AG04449 (cell line): ENCODE measurements around the gene CLBA1.
A peak's percentile ranks its signal among the peaks of the same experiment; 100 is the strongest.

ENCODE experiments used
- CTCF ChIA-PET: fragments of 350-600 bp; formaldehyde crosslinking; extraction: SDS; loops from one replicate; lab custom pipeline; 2021; ENCODE audit warnings: antibody characterized with exemption; lab: Yijun Ruan, JAX
- POLR2A ChIA-PET: fragments of 400-600, 350-600 bp; formaldehyde crosslinking; extraction: SDS; loops from one replicate; lab custom pipeline; 2020; ENCODE audit warnings: antibody characterized with exemption, inconsistent platforms; lab: Yijun Ruan, JAX
- DNase-seq: peaks from one replicate; pipeline ENCODE4 v3.0.0-alpha.2; 2010; ENCODE audit warnings: low read depth, low spot score
- H3K4me3 ChIP-seq: 2 replicates; pipeline ENCODE4 v1.5.1; 2011; ENCODE audit warnings: low read depth, mild to moderate bottlenecking, control low read depth, low read length
- CTCF ChIP-seq: IDR thresholded peaks from one replicate; pipeline ENCODE4 v1.5.1; 2011; ENCODE audit warnings: mild to moderate bottlenecking, moderate library complexity, low read length, control low read depth, inconsistent platforms; ENCODE audit not compliant: insufficient read depth; ENCODE audit errors: missing control alignments

Gene CLBA1

DNA sequence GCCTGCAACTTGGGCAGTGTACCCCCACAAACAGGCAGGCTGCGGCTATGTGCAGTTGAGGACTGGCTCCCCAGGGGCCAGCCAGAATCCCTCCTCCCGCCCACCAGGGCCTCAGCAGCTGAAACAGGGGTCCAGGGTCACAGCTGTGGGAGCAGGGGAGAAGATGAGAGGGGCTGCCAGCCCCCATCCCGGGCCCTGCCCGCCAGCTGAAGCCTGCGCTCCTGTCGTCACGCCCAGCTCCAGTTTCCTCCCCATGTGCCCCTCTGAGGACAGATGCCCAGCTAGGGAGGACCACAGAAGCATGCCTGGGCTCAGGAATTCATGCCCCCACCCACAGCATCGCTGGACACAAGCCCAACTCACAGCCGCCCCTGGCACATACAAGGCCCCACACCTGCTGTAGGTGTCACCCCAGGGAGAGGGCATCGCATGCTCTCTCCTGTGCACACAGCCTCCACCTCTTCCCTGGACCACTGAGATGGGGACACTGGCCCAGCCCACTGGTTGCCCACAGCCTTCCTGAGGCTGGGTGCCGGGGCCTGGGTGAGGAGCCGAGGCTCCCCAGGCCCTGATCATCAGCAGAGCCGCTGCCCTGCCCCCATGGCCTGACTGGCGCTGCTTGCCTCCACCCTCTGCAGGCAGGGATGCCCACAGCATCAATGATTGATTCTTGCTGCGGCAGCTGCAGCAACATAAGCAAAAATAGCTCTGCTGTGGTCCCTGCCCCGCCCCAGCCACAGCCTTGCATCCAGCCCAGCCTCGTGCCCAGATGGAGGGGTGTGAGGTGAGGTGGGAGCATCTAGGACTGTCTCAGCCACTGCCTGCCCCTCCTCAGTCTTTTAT is 3.7 kb upstream of the CLBA1 start:
- CTCF ChIA-PET: interaction anchor here (1.3 to 2.8 kb wide), 3 partner anchors 41 to 63 kb away, joined by 3 to 12 read pairs (median 3); no protein-coding TSS in a partner anchor
- no peak for TF ChIP-seq CTCF
- no peak overlapping the region for H3K4me3 ChIP-seq
- POLR2A ChIA-PET: no interaction called here
- DNase-seq: no peak

GRCh38 chr14:104982548-104983230 is 2.9 kb upstream of the CLBA1 start:
- ChIA-PET POLR2A (interaction anchor here (0.6 kb wide), 1 partner anchor 18 kb away, joined by 3 read pairs; no protein-coding TSS in a partner anchor), CTCF (interaction anchor here (2.8 to 3.1 kb wide), 2 partner anchors 8 to 62 kb away, joined by 12 to 60 read pairs; no protein-coding TSS in a partner anchor)
- no peak overlapping the region for H3K4me3 ChIP-seq
- no peak for TF ChIP-seq CTCF
- DNase-seq: no peak

DNA sequence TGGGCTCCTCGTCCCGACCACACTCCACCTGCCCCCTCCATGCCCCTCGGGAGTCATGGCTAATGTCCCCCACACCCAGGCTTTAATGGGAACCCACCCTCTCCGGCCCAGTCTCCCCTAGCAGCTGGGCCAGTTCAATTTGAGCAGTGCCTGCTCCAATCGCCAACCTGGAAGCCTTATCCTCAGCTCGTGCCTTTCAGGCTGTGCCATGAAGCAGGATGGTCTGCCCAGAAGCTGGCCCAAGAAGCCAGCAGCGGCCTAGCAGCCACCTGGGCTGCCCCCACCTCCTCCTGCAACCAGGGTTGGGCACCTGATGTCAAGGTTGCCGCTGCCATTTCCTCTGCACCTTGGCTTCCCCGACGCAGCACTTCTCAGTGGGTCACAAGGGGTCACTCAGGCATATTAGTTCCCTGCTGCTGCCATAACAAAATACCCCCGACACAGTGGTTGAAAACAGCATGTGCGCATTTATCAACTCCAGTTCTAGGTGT is 2.3 kb upstream of the CLBA1 start:
- TF ChIP-seq CTCF: no peak
- POLR2A ChIA-PET: interaction anchor here (1.5 kb wide), 1 partner anchor 37 kb away, joined by 3 read pairs; the partner anchor contains the start of gene CDCA4
- CTCF ChIA-PET: interaction anchor here (1.1 to 7.7 kb wide), 5 partner anchors 9 to 103 kb away, joined by 3 to 60 read pairs (median 12); partner anchors contain the start of gene CDCA4

DNA sequence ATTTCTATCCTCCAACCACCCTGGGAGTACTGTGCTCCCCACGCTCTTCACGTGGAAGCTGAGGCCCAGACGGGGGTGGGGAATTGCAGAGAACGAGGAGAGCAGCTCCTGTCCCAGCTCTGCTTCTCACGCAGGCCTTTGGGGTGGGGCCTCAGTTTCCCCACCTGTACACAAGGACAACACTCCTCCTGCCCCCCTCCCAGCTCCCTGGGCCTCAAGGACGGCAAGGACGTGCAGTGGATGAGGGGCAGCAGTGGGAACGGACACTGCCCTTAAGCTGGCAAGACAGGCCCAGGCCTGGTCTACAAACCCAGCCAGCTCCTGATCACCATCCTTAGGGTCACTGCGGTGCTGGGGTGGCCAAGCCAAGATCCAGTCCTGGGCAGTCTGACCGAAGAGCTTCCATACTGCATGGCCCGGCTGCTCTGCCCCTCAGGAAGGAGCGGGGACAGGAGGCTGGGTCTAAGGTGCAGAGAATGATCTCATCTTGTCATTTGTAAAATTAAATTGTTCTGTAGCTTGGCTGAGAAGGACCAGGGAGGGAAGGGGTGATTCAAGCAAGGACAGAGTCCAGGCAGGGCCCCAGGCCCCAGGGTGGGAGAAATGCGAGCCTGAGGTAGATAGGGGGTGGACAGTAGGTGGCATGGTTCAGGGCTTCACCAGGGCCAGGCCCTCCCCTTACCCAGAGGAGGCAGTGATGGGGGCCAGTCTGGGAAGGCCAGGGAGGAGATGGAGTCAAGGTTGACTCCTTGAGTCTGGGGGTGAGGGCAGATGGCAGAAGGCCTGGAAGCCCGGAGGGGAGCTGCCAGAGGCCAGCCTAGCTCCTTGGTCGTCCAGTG is 1.3 kb upstream of the CLBA1 start:
- ChIA-PET POLR2A (interaction anchor here (1.5 kb wide), 2 partner anchors 14 to 36 kb away, joined by 3 to 4 read pairs; partner anchors contain the start of gene CDCA4), CTCF (interaction anchor here (0.7 to 7.7 kb wide), 8 partner anchors 10 to 102 kb away, joined by 3 to 60 read pairs (median 4); partner anchors contain the start of gene CDCA4)
- TF ChIP-seq CTCF: no peak
- no peak overlapping the region for H3K4me3 ChIP-seq
- DNase-seq: no peak

More for the DNA sequence above, 2.3 kb upstream of the CLBA1 start:
- no peak for DNase-seq
- H3K4me3 ChIP-seq: no peak overlapping the region

DNA sequence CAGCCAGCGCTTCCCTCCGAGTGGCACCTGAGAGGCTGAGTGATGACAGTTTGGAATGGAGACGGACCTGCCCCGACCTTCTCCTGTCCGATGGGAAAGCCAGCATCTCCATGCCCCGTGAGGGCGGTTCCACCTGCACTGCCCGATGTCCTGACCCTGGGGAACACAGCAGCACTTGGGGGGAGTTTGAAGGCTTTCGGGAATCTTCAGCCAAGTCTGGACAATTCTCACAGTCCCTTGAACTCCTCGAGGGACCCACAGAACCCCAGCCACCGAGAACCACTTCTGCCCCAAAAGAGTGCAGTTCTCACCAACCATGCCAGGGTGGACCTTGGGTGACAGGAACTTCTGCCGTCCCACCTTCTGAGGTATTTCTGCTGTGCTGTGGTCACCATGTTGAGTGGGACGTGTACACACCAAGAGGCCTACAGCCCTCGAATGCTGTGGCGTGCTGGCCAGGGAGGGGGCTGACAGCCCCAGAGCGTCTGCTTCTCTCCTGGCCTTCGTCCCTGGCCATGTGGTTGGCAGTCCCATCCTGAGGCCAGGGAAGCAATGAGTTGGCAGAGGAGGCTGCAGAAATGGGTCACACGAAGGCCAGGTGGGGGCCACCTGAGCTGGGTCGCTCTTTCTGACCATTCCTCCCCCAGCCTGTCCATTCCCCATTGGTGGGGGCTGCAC is 1.0 kb downstream of the CLBA1 start:
- CTCF ChIA-PET: interaction anchor here (1.4 to 7.7 kb wide), 2 partner anchors 11 to 58 kb away, joined by 6 to 37 read pairs; no protein-coding TSS in a partner anchor
- peak overlapping the region; percentile 70 for H3K4me3 ChIP-seq
- DNase-seq: no peak
- POLR2A ChIA-PET: no interaction called here
- no peak for TF ChIP-seq CTCF
